ENCODE measurements around the gene CREG2.
"Not testable (repeated sequence)": the region's sequence is repeated elsewhere in the genome, so short reads cannot be mapped to it uniquely, and the experiment has no call there.

The CREG2 gene

DNA sequence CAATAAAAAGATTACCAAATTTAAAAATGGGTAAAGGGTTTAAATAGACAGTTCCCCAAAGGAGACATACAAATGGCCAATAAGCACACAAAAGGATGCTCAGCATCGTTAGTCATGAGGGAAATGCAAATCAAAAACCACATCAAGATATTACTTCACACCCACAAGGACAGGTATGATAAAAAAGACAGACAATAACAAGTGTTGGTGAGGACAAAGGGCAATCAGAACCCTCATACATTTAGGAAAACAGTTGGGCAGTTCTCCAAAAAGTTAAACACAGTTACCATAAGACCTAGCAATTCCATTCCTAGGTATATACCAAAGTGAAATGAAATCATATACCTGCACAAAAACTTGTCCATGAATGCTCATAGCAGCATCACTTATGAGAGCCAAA, 14.5 kb downstream of the CREG2 start:
- DNase-seq (ENCODE audit: low spot score) = no peak

- no peak for DNase-seq (ENCODE audit: low spot score)
Measured at GRCh38 chr2:101371636-101372035, 15.7 kb downstream of the CREG2 start.

DNA sequence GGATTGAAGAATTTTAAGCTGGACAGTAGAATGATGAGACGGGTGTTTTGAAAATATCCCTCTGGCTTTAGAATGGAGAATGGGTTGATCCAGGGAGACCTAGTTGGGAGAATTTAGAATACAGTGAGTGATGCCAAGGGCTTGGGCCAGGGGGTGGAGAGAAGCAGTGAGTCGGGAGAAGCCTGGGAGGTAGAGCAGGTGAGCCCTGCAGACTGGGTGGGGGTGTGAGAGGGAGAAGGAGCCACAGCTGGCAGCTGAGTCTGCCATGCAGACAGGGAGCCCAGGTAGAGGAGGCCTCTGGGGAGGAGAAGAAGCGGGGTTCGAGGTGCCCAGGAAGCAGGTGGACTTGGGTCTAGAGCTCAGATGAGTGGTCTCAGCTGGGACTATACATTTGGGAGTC, 18.2 kb downstream of the CREG2 start:
- DNase-seq (ENCODE audit: low spot score) = no peak

DNA sequence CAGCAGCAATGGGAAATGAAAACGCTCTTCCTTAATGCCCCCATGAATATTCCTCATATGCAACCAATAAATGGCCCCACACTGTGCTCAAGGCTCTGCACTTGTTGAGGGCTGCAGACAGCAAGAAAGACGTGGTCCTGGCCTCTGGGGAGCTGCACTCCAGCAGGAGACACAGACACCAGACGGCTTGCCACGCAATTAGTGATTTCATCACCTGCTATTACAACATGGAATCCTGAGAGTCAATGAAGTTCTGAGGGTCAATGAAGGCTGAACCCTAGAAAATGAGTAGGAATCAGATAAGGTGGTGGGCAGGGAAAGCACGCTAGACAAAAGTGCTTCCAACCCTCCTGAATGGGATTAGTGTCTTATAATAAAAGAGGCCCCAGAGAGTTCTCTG, 18.9 kb downstream of the CREG2 start:
- DNase-seq (ENCODE audit: low spot score) = no peak

GRCh38 chr2:101367508-101367907, 19.8 kb downstream of the CREG2 start:
- no peak for DNase-seq (ENCODE audit: low spot score)

- no peak for DNase-seq (ENCODE audit: low spot score)
Measured at GRCh38 chr2:101364878-101365277, 22.4 kb downstream of the CREG2 start.

GRCh38 chr2:101362777-101363176, 24.5 kb downstream of the CREG2 start:
- no peak for DNase-seq (ENCODE audit: low spot score)

GRCh38 chr2:101362316-101362715, 25.0 kb downstream of the CREG2 start:
- no peak for DNase-seq (ENCODE audit: low spot score)

DNA sequence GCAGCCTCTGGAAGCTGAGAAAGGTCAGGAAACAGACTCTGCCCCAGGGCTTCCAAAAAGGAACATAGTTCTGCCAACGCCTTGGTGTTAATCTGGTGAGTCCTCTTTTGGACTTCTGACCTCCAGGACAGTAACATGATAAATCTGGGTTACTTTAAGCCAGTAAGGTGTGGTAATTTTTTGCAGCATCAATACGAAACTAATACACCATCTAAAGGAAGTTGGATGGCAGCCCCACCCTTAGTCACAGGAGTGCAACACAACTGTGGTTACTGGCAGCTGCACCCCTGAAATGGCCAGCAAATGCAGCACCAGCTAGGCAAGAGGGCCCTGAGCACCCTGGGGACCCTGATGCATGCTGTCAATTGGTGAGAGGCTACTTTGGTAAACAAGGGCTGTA, 25.8 kb downstream of the CREG2 start:
- DNase-seq (ENCODE audit: low spot score) = no peak

DNA sequence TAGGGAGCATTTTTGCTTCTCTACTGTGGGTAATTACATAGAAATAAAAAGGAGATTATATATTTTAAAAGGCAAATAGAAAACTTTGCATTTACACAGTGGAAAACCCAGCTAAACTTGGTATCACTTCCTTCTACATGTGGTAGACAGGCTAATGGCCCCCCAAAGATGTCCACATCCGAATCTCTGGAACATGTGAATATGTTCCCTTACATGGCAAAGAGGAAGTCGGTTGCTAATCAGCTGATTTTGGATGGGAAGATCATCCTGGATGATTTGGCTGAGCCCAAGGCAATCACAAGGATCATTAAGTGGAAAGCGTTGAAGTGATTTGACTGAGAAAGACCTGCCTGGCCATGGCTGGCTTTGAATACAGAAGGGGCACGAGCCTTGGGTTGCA, 26.2 kb downstream of the CREG2 start:
- no peak for DNase-seq (ENCODE audit: low spot score)

GRCh38 chr2:101360232-101360631, 27.1 kb downstream of the CREG2 start:
- no peak for DNase-seq (ENCODE audit: low spot score)

DNA sequence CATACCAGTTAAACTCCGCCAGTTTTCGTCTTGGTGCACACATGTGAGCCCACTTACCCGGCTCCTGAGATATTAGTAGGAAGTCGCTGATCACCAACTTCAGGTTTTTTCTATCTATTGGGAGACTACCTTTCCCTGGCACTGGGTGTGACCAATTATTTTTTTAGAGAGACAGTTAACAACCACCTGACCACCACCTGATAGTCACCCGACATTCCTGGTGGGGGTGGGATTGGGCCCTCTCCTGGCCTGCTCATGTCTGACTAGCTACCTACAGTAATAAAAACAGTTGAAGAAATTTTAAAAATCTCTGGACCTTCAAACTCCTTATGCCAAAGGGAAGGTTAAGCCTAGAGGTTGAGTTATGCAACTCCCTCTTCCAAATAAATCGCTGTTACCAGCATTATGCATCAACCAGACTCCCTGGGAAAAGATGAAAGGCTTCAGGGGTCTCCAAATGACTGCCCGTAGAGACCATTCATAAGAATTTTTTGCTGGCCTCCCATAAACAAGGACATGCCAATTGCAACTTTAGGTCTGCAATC, 27.8 kb downstream of the CREG2 start:
- DNase-seq (ENCODE audit: low spot score) = no peak

DNA sequence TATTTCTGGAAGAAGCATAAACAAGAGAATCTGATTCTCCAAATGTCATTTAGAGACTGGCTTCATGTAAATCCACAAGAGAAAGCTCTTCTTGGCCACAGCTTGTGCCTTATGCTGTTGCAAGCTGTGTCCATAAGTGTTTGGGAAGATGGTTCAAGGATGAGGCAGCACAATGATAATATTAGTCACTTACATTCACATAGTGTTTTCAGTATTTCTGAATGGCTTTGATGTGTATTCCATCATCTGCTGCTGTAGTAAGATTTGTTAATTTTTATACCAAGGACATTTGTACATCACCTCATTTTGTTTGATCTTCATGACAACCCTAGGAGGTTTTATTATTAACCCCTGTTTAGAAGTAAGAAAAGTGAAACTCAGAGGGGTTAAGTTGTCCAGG, 29.9 kb downstream of the CREG2 start:
- no peak for DNase-seq (ENCODE audit: low spot score)

DNA sequence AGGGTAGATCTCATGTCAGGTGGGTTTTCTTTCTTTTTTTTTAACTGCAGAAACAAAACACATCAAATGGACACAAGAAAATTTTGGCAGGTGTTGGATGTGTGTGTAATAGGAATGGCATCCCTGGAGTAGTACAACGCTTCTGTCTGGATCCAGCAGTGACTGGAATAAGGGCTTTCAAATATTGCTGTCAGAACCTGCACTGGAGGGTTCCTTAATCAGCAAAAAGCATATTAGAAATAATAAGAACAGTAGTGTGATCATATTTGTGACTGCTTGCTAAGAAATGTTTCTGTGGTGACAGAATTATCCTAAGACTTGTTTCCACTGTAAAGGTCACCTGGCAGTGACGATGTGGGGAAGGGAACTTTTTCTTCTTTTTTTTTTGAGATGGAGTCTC, 30.8 kb downstream of the CREG2 start:
- no peak for DNase-seq (ENCODE audit: low spot score)

- DNase-seq (ENCODE audit: low spot score) = no peak
Measured at GRCh38 chr2:101356055-101356454, 31.2 kb downstream of the CREG2 start.

DNA sequence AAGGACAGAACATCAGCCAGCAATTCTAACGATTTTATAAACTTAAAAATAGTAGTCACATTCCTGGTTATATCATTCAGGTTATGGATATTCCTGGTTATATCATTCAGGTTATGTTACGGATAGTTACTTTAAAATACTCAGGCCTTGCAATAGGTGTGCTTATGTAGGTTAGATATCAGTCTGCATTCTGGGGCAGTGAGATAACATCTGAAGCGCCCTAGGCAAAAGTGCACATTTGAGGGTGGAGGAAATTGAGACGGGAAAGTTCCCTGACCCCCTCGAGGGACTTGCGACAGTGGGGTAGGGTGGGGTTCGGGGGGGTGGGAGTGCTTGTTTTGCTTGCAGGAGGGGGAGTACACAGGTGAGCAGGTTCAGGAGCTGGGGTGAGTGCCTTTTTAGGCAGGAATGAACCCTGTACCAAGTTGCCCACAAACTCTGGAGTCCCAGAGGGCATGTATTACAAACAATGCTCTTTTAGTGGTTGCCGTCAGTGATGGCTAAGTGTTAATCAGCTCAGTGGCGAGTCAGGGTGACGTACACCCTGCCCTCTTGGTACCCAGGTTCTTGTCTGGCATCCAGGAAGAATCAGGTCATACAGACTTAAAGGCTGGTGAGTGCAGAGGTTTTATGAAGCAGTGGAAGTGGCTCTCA, 31.8 kb downstream of the CREG2 start:
- no peak for DNase-seq (ENCODE audit: low spot score)

DNA sequence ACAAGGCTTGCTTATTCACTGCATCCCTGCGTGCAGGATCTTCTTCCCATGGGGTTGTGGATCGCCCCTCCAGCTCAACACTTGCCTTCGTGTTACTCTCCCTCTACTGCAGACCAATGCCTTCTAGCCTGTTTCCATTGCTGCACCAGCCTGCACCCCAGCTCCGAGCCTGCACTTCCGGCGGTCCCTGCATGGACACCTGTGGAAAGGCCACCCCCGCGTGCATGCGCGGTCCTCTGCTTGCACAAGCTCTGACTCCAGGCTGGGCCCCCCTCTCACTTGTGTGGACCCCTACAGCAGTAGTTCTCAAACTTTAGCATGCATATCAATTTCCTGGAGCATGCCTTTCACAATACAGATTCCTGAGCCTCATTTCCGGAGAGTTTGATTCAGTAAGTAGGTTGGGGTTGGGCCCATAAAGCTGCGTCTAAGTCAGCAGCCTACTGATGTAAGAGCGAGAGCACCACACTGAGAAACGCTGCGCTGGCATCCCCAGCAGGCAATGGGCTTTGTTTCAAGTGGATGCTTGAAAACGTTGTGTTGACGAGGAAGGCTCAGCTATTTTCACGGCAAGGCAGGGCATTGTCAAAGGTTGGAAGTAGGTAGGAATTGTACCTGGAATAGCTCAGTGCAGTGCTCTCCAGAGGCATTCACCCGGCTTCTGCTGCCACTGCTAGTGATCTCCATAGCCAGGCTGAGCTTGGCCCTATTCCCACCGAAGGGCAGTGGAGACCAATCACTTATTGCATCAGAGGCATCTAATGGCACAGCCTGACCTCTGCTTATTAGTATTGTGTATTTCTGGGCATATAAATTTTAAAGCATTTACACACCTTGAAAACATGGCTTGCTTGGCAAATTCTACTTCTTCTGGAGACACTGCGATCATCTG, 32.6 kb downstream of the CREG2 start:
- no peak for DNase-seq (ENCODE audit: low spot score)

GRCh38 chr2:101352631-101353030, 34.7 kb downstream of the CREG2 start:
- not testable (repeated sequence) for DNase-seq (ENCODE audit: low spot score)

DNA sequence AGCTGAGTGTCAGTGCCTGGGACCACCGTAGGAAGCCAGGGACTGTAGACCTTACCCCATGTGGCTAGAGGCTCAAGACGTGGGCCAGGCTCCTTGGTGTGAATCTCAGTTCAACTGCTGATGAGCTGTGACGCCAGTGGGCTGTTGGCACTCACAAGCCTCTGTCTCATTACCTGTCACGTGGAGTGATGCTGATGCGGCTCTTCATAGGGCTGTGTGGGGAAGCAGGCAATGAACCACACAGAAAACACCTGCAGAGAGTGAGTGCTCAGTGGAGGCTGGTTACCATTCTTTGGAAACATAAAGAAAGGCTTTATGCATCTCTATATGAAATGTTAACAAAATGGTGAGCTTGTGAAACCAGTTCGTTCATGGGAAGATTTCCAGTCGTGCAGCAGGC, 36.1 kb downstream of the CREG2 start:
- no peak for DNase-seq (ENCODE audit: low spot score)

- DNase-seq (ENCODE audit: low spot score) = no peak
Measured at GRCh38 chr2:101349893-101350662, 37.2 kb downstream of the CREG2 start.

DNA sequence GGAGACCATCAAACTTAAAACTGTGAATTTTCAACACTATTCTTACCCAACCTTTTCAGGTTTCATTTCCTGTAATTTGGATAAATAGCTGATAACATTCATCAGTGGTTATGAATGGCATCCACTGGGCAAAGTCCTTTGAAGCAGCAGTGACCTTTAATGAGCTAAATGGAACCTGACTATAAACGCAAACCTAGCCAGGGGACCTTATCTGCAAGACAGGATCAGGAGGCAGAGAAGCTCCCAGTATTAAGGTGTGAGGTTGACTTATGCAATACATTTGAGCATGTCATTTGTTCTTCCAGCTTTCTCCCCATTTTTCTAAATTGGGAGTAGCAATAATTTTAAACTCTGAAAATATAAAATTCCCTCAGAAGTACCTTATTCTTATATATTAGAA, 38.4 kb downstream of the CREG2 start:
- no peak for DNase-seq (ENCODE audit: low spot score)

DNA sequence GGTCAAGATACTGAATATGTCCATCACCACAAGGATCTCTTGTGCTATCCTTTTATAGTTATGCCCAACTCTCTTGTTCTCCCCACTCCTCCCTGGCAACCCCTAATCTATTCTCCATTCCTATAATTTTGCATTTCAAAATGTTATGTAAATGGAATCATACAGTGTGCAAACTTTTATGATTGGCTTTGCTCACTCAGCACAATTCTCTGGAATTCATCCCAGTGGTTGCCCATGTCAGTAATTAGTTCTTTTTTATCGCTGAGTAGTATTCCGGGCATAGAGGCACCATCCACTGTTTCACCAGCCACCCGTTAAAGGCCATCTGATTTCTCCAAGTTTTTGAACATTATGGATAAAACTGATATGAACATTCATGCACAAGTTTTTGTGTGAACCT, 40.4 kb downstream of the CREG2 start:
- DNase-seq (ENCODE audit: low spot score) = no peak

DNA sequence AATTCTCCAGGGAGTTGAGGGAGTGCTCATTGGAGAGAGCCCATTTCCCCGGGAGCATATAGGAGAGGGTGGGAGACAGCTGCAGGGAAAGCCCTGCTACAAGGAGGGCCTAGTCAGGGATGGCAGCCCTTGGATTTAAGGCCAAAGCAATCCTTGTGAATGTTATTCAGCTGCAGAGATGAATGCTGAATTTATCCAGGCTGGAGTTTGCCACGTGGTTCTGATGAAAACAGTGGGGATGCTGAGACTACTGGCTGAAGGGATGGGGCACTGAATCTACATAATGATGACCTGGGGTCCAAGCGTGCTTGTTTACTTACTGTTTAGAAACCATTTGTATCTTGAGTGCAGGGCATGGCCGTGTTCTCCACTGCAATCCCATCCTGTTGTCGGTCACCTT, 43.2 kb downstream of the CREG2 start:
- DNase-seq (ENCODE audit: low spot score) = no peak

All from ecto neural progenitor cell (in vitro differentiated cells).